ENCODE results near the gene PAX2.

- TF ChIP-seq CTCF (IDR thresholded peaks at IDR 0.05): no peak
- no peak for TF ChIP-seq ZFX (IDR thresholded peaks at IDR 0.05; ENCODE audit: borderline replicate concordance)
Measured at GRCh38 chr10:100876585-100877460, 131.4 kb downstream of the PAX2 start.
